ENCODE data around the gene SLC23A2. TPM values are rescaled to one million over a fixed set of nuclear protein-coding genes. Genes with fewer than 3 reads are reported as not detected.

Gene SLC23A2
- total and polyA plus RNA-seq, 2 experiments from 2014 or later = 5.9 to 9.6 TPM

GRCh38 chr20:4813863-4814695 is 187.2 kb downstream of the SLC23A2 start:
- H3F3A ChIP-seq (ENCODE audit: insufficient read depth) = peaks cover 5% of the 10 kb centered on the region; the same call in 1 of the 2 replicates
- H3K9ac ChIP-seq = no peak overlapping the region
- H3K9me2 ChIP-seq (ENCODE audit: insufficient read depth) = no peaks in the 10 kb centered on the region
- TF ChIP-seq EZH2 (IDR thresholded peaks at IDR 0.05; ENCODE audit: insufficient read depth, poor library complexity, severe bottlenecking) (no peak), EZH2phosphoT487 (IDR thresholded peaks at IDR 0.05; ENCODE audit: insufficient read depth, low read depth) (no peak)
- H3K79me2 ChIP-seq (ENCODE audit: insufficient read depth) = no peaks in the 10 kb centered on the region
- H3K27ac ChIP-seq = no peak overlapping the region
- H3K9me3 ChIP-seq (ENCODE audit: low read depth) = no peaks in the 10 kb centered on the region
- no peak for DNase-seq
- no peak overlapping the region for H3K4me2 ChIP-seq (ENCODE audit: unreplicated experiment)
- in situ Hi-C loops (cut with MboI) = no loop called here
- no peaks in the 10 kb centered on the region for H4K20me1 ChIP-seq (ENCODE audit: insufficient read depth)
- peaks cover 12% of the 10 kb centered on the region for H3K4me1 ChIP-seq (ENCODE audit: insufficient read depth)
- no peaks in the 10 kb centered on the region for H3K36me3 ChIP-seq (ENCODE audit: low read depth)
- no peaks in the 10 kb centered on the region for H3K27me3 ChIP-seq (replicated peaks; ENCODE audit: insufficient read depth)
- H3K4me3 ChIP-seq = no peak overlapping the region
- no peak overlapping the region for H2AFZ ChIP-seq
- WGBS, 2 experiments (ENCODE audit: low coverage in 1 of 2, low lambda C conversion rate in 2 of 2, missing lambda C conversion rate in 2 of 2) = 76 to 78% methylated on average over 12 to 13 of the region's 13 CpGs

GRCh38 chr20:4813076-4813862 is 188.0 kb downstream of the SLC23A2 start:
- Histone ChIP-seq H3K36me3 (ENCODE audit: low read depth) (no peaks in the 10 kb centered on the region), H3K27ac (no peak overlapping the region), H3K9ac (no peak overlapping the region), H4K20me1 (ENCODE audit: insufficient read depth) (no peaks in the 10 kb centered on the region), H3K4me3 (no peak overlapping the region), H3K9me2 (ENCODE audit: insufficient read depth) (no peaks in the 10 kb centered on the region), H3K4me2 (ENCODE audit: unreplicated experiment) (no peak overlapping the region), H3K9me3 (ENCODE audit: low read depth) (no peaks in the 10 kb centered on the region), H3K79me2 (ENCODE audit: insufficient read depth) (no peaks in the 10 kb centered on the region), H2AFZ (no peak overlapping the region), H3K4me1 (ENCODE audit: insufficient read depth) (peaks cover 16% of the 10 kb centered on the region), H3K27me3 (replicated peaks; ENCODE audit: insufficient read depth) (no peaks in the 10 kb centered on the region), H3F3A (ENCODE audit: insufficient read depth) (peaks cover 5% of the 10 kb centered on the region; the same call in 1 of the 2 replicates)
- 84% methylated on average over 22 of the region's 22 CpGs for WGBS, 2 experiments (ENCODE audit: low coverage in 1 of 2, low lambda C conversion rate in 2 of 2, missing lambda C conversion rate in 2 of 2)
- TF ChIP-seq EZH2phosphoT487 (IDR thresholded peaks at IDR 0.05; ENCODE audit: insufficient read depth, low read depth) (no peak), EZH2 (IDR thresholded peaks at IDR 0.05; ENCODE audit: insufficient read depth, poor library complexity, severe bottlenecking) (no peak)
- in situ Hi-C loops (cut with MboI) = no loop called here
- no peak for DNase-seq

DNA sequence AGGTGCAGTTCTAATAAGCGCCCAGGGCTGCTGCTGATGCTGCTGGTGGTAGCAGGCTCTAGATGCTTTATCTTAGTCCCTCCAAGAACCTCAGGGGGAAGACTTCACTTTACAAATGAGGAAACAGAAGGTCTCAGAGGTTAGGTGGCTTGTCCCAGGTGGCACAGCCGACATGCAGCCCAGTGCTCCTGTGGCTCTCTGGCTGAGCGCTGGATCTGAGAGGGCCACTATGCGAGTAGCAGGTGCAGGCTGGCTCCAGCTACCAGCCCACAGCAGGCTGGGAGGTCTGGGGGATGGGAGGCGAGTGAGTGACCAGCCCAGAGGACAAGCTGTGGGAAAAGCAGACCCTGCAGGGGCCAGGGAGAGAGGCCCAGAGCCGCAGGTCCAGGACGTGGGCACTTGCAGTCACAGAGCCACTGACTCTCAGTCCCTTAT is 188.7 kb downstream of the SLC23A2 start:
- in situ Hi-C loops (cut with MboI) = no loop called here
- no peak for TF ChIP-seq EZH2phosphoT487 (IDR thresholded peaks at IDR 0.05; ENCODE audit: insufficient read depth, low read depth)
- TF ChIP-seq EZH2 (IDR thresholded peaks at IDR 0.05; ENCODE audit: insufficient read depth, poor library complexity, severe bottlenecking) = no peak
- H3K27ac ChIP-seq = no peak overlapping the region
- H3F3A ChIP-seq (ENCODE audit: insufficient read depth) = peaks cover 4% of the 10 kb centered on the region; the same call in 1 of the 2 replicates
- no peaks in the 10 kb centered on the region for H3K9me3 ChIP-seq (ENCODE audit: low read depth)
- H3K27me3 ChIP-seq (replicated peaks; ENCODE audit: insufficient read depth) = no peaks in the 10 kb centered on the region
- H3K9me2 ChIP-seq (ENCODE audit: insufficient read depth) = no peaks in the 10 kb centered on the region
- H3K79me2 ChIP-seq (ENCODE audit: insufficient read depth) = no peaks in the 10 kb centered on the region
- DNase-seq = no peak
- H3K4me3 ChIP-seq = no peak overlapping the region
- 80 to 85% methylated on average over 7 of the region's 7 CpGs for WGBS, 2 experiments (ENCODE audit: low coverage in 1 of 2, low lambda C conversion rate in 2 of 2, missing lambda C conversion rate in 2 of 2)
- no peaks in the 10 kb centered on the region for H4K20me1 ChIP-seq (ENCODE audit: insufficient read depth)
- no peak overlapping the region for H3K4me2 ChIP-seq (ENCODE audit: unreplicated experiment)
- H2AFZ ChIP-seq = no peak overlapping the region
- H3K36me3 ChIP-seq (ENCODE audit: low read depth) = no peaks in the 10 kb centered on the region
- H3K4me1 ChIP-seq (ENCODE audit: insufficient read depth) = peaks cover 16% of the 10 kb centered on the region
- H3K9ac ChIP-seq = no peak overlapping the region

GRCh38 chr20:4812216-4812615 is 189.1 kb downstream of the SLC23A2 start:
- Histone ChIP-seq H3K27ac (no peak overlapping the region), H4K20me1 (ENCODE audit: insufficient read depth) (no peaks in the 10 kb centered on the region), H3K79me2 (ENCODE audit: insufficient read depth) (no peaks in the 10 kb centered on the region), H2AFZ (no peak overlapping the region), H3K27me3 (replicated peaks; ENCODE audit: insufficient read depth) (no peaks in the 10 kb centered on the region), H3K9ac (no peak overlapping the region), H3F3A (ENCODE audit: insufficient read depth) (no peaks in the 10 kb centered on the region), H3K4me2 (ENCODE audit: unreplicated experiment) (no peak overlapping the region), H3K4me1 (ENCODE audit: insufficient read depth) (peaks cover 12% of the 10 kb centered on the region), H3K9me3 (ENCODE audit: low read depth) (no peaks in the 10 kb centered on the region), H3K9me2 (ENCODE audit: insufficient read depth) (no peaks in the 10 kb centered on the region), H3K4me3 (no peak overlapping the region), H3K36me3 (ENCODE audit: low read depth) (no peaks in the 10 kb centered on the region)
- DNase-seq = no peak
- TF ChIP-seq EZH2phosphoT487 (IDR thresholded peaks at IDR 0.05; ENCODE audit: insufficient read depth, low read depth) (no peak), EZH2 (IDR thresholded peaks at IDR 0.05; ENCODE audit: insufficient read depth, poor library complexity, severe bottlenecking) (no peak)
- in situ Hi-C loops (cut with MboI) = no loop called here
- 79 to 84% methylated on average over 6 of the region's 6 CpGs for WGBS, 2 experiments (ENCODE audit: low coverage in 1 of 2, low lambda C conversion rate in 2 of 2, missing lambda C conversion rate in 2 of 2)
